ENCODE results near the gene GPR107. TPM values are rescaled to one million over a fixed set of nuclear protein-coding genes. Genes with fewer than 3 reads are reported as not detected.

GPR107 gene
- total and polyA plus RNA-seq, 2 experiments from 2014 or later, result 6.2 to 30.7 TPM

- Mint-ChIP-seq H3K27ac (no peak overlapping the region), H3K9me3 (peaks cover 2% of the 10 kb centered on the region; the same call in 1 of the 3 replicates), H3K4me3 (no peak overlapping the region), H3K36me3 (ENCODE audit: low read depth) (peaks cover 4% of the 10 kb centered on the region), H3K27me3 (ENCODE audit: insufficient read depth, low read depth, poor library complexity) (peaks cover 24% of the 10 kb centered on the region), H3K4me1 (peaks cover 37% of the 10 kb centered on the region)
- Histone ChIP-seq H3K27me3 (ENCODE audit: insufficient read depth) (peaks cover 33% of the 10 kb centered on the region), H4K20me1 (replicated peaks; ENCODE audit: insufficient read depth) (peaks cover 14% of the 10 kb centered on the region), H3K36me3 (ENCODE audit: insufficient read depth) (no peaks in the 10 kb centered on the region), H2AFZ (no peak overlapping the region), H3K4me1 (ENCODE audit: insufficient read depth) (peaks cover 26% of the 10 kb centered on the region), H3K9me2 (ENCODE audit: insufficient read depth) (no peaks in the 10 kb centered on the region), H3F3A (replicated peaks; ENCODE audit: low read depth) (peaks cover 11% of the 10 kb centered on the region), H3K27ac (ENCODE audit: low read depth) (no peak overlapping the region), H3K4me3 (no peak overlapping the region), H3K4me2 (peak overlapping the region; percentile 12; the same call in 1 of the 2 replicates), H3K79me2 (replicated peaks; ENCODE audit: insufficient read depth) (peaks cover 9% of the 10 kb centered on the region)
- ATAC-seq (no peak), DNase-seq (ENCODE audit: low spot score) (no peak)
- TF ChIP-seq, protein P1, sequence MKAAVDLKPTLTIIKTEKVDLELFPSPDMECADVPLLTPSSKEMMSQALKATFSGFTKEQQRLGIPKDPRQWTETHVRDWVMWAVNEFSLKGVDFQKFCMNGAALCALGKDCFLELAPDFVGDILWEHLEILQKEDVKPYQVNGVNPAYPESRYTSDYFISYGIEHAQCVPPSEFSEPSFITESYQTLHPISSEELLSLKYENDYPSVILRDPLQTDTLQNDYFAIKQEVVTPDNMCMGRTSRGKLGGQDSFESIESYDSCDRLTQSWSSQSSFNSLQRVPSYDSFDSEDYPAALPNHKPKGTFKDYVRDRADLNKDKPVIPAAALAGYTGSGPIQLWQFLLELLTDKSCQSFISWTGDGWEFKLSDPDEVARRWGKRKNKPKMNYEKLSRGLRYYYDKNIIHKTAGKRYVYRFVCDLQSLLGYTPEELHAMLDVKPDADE (IDR thresholded peaks at IDR 0.05), result no peak
- no peak for TF ChIP-seq POLR2AphosphoS5 (IDR thresholded peaks at IDR 0.05; ENCODE audit: low read depth)
- no peak for TF ChIP-seq CREB1 (CRISPR knock-in tag; IDR thresholded peaks at IDR 0.05; ENCODE audit: low read depth)
- TF ChIP-seq REST (IDR thresholded peaks at IDR 0.05; ENCODE audit: unreplicated experiment), result no peak
- no peak for TF ChIP-seq EZH2 (IDR thresholded peaks at IDR 0.05; ENCODE audit: low read depth, unreplicated experiment)
- no peak for TF ChIP-seq JUNB (IDR thresholded peaks at IDR 0.05; ENCODE audit: unreplicated experiment)
- TF ChIP-seq EZH2phosphoT487 (IDR thresholded peaks at IDR 0.05; ENCODE audit: unreplicated experiment), result no peak
- TF ChIP-seq NANOG (IDR thresholded peaks at IDR 0.05; ENCODE audit: borderline replicate concordance), result no peak
- no peak for TF ChIP-seq ZNF331 (CRISPR knock-in tag; IDR thresholded peaks at IDR 0.05; ENCODE audit: low read depth)
- TF ChIP-seq ZNF462 (CRISPR knock-in tag; IDR thresholded peaks at IDR 0.05), result no peak
- TF ChIP-seq STAT1 (IDR thresholded peaks at IDR 0.05; ENCODE audit: unreplicated experiment), result no peak
- TF ChIP-seq, protein P2, sequence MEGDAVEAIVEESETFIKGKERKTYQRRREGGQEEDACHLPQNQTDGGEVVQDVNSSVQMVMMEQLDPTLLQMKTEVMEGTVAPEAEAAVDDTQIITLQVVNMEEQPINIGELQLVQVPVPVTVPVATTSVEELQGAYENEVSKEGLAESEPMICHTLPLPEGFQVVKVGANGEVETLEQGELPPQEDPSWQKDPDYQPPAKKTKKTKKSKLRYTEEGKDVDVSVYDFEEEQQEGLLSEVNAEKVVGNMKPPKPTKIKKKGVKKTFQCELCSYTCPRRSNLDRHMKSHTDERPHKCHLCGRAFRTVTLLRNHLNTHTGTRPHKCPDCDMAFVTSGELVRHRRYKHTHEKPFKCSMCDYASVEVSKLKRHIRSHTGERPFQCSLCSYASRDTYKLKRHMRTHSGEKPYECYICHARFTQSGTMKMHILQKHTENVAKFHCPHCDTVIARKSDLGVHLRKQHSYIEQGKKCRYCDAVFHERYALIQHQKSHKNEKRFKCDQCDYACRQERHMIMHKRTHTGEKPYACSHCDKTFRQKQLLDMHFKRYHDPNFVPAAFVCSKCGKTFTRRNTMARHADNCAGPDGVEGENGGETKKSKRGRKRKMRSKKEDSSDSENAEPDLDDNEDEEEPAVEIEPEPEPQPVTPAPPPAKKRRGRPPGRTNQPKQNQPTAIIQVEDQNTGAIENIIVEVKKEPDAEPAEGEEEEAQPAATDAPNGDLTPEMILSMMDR (conservative IDR thresholded peaks at IDR 0.05; ENCODE audit: low read depth in 2 of 2), result no peak
- no peak for TF ChIP-seq ZNF114 (CRISPR knock-in tag; IDR thresholded peaks at IDR 0.05)
Measured at GRCh38 chr9:130045725-130046450, 7.8 kb upstream of the GPR107 start.

All from GM23338 (cell line).